HL-60 (cell line): ENCODE measurements around the gene AFAP1L2.

Experiments
- DNase-seq, 2 experiments: peaks; one replicate each; pipeline ENCODE4 v3.0.0-alpha.2; 2010 to 2020; ENCODE audit warnings: low read depth in 1 of 2, low spot score in 1 of 2
- H3K27ac ChIP-seq: fragments of 250-450 bp; sonication (Bioruptor Pico); replicated peaks from 2 replicates; pipeline ENCODE4 v1.5.1; 2020; ENCODE audit warnings: mild to moderate bottlenecking, moderate library complexity
- H3K27me3 ChIP-seq: fragments of 250-450 bp; sonication (Bioruptor Pico); 2 replicates; pipeline ENCODE4 v1.5.1; 2021; ENCODE audit warnings: mild to moderate bottlenecking, moderate library complexity; ENCODE audit not compliant: insufficient read depth, poor library complexity, severe bottlenecking
- H3K4me3 ChIP-seq: replicated peaks from 2 replicates; pipeline ENCODE4 v1.5.1; 2011; ENCODE audit warnings: mild to moderate bottlenecking, control low read depth, low read length; ENCODE audit not compliant: insufficient read depth
- CTCF ChIP-seq: IDR thresholded peaks from one replicate; pipeline ENCODE4 v1.5.1; 2011; ENCODE audit warnings: low read length, control low read depth, inconsistent platforms; ENCODE audit not compliant: insufficient read depth
- GABPA ChIP-seq: IDR thresholded peaks from 2 replicates; pipeline ENCODE4 v1.6.1; 2012; ENCODE audit warnings: low read depth
- POLR2AphosphoS5 ChIP-seq: IDR thresholded peaks from 2 replicates; pipeline ENCODE4 v1.6.1; 2012; ENCODE audit warnings: low read depth
- REST ChIP-seq: IDR thresholded peaks from 2 replicates; pipeline ENCODE4 v1.6.1; 2012; ENCODE audit warnings: low read depth; ENCODE audit not compliant: insufficient replicate concordance
- SPI1 ChIP-seq: IDR thresholded peaks from 2 replicates; pipeline ENCODE4 v1.6.1; 2012; ENCODE audit warnings: low read depth, mild to moderate bottlenecking, borderline replicate concordance

The AFAP1L2 gene

GRCh38 chr10:114279289-114279688 is 125.0 kb downstream of the AFAP1L2 start:
- TF ChIP-seq SPI1, result no peak
- TF ChIP-seq REST, result no peak
- TF ChIP-seq POLR2AphosphoS5, result no peak
- no peak for TF ChIP-seq CTCF
- no peak for TF ChIP-seq GABPA
- no peak overlapping the region for H3K27ac ChIP-seq
- DNase-seq, result no peak
- H3K27me3 ChIP-seq, result no peaks in the 10 kb centered on the region
- no peak overlapping the region for H3K4me3 ChIP-seq

GRCh38 chr10:114278884-114279191 is 125.5 kb downstream of the AFAP1L2 start:
- no peak overlapping the region for H3K4me3 ChIP-seq
- TF ChIP-seq REST, result no peak
- no peak for TF ChIP-seq SPI1
- no peak for TF ChIP-seq GABPA
- TF ChIP-seq POLR2AphosphoS5, result no peak
- TF ChIP-seq CTCF, result no peak
- no peaks in the 10 kb centered on the region for H3K27me3 ChIP-seq
- H3K27ac ChIP-seq, result no peak overlapping the region
- no peak for DNase-seq

GRCh38 chr10:114278140-114278883 is 126.0 kb downstream of the AFAP1L2 start:
- TF ChIP-seq GABPA, result no peak
- H3K27me3 ChIP-seq, result no peaks in the 10 kb centered on the region
- H3K4me3 ChIP-seq, result no peak overlapping the region
- no peak overlapping the region for H3K27ac ChIP-seq
- DNase-seq, result no peak

- H3K27ac ChIP-seq, result no peak overlapping the region
- no peak overlapping the region for H3K4me3 ChIP-seq
- TF ChIP-seq GABPA, result no peak
- TF ChIP-seq REST, result no peak
- no peak for TF ChIP-seq POLR2AphosphoS5
- no peak for TF ChIP-seq CTCF
- no peak for TF ChIP-seq SPI1
- no peaks in the 10 kb centered on the region for H3K27me3 ChIP-seq
- no peak for DNase-seq
Observed at GRCh38 chr10:114276671-114277070, 127.6 kb downstream of the AFAP1L2 start.
